CD14-positive monocyte (primary cell): ENCODE data around the gene MAPK8IP2. TPM values are rescaled to one million over a fixed set of nuclear protein-coding genes. Genes with fewer than 3 reads are reported as not detected.
A peak's percentile ranks its signal among the peaks of the same experiment; 100 is the strongest.

Experiments
- DNase-seq, 3 donors: peaks; one replicate each; pipeline ENCODE4 v3.0.0-alpha.2; 2011 to 2022
- H2AFZ ChIP-seq: 2 replicates; pipeline ENCODE4 v1.6.0; 2012; ENCODE audit warnings: mild to moderate bottlenecking, low read depth, low read length, inconsistent platforms; ENCODE audit not compliant: insufficient read depth, poor library complexity, severe bottlenecking
- H3K27ac ChIP-seq, 2 donors: 1 replicate in 1 of 2; 2 replicates in 1 of 2; pipeline ENCODE4 v1.5.1; 2012 to 2013; ENCODE audit warnings: low read length in 2 of 2, control low read depth in 1 of 2, inconsistent platforms in 1 of 2, low read depth in 1 of 2, mild to moderate bottlenecking in 1 of 2
- H3K27me3 ChIP-seq, 2 donors: one replicate each; pipeline versions ENCODE4 v1.6.0 to v1.6.1; 2011 to 2013; ENCODE audit warnings: low read length in 2 of 2; ENCODE audit not compliant: control insufficient read depth in 2 of 2, insufficient read depth in 2 of 2
- H3K36me3 ChIP-seq, 2 donors: replicated peaks in 1 of 2; 1 replicate in 1 of 2; 2 replicates in 1 of 2; pipeline versions ENCODE4 v1.5.1 to v1.6.1; 2012 to 2013; ENCODE audit warnings: low read length in 2 of 2, control low read depth in 1 of 2, inconsistent platforms in 1 of 2, mild to moderate bottlenecking in 1 of 2; ENCODE audit not compliant: insufficient read depth in 2 of 2, control insufficient read depth in 1 of 2
- H3K4me1 ChIP-seq, 2 donors: 1 replicate in 1 of 2; 2 replicates in 1 of 2; pipeline versions ENCODE4 v1.5.1 to v1.6.1; 2012 to 2013; ENCODE audit warnings: low read length in 2 of 2, control low read depth in 1 of 2, inconsistent platforms in 1 of 2, mild to moderate bottlenecking in 1 of 2, moderate library complexity in 1 of 2; ENCODE audit not compliant: insufficient read depth in 2 of 2, control insufficient read depth in 1 of 2
- H3K4me2 ChIP-seq: replicated peaks from 2 replicates; pipeline ENCODE3; 2012; ENCODE audit warnings: low read length, moderate library complexity, mild to moderate bottlenecking; ENCODE audit not compliant: poor library complexity, severe bottlenecking; ENCODE audit errors: extremely low read depth
- H3K4me3 ChIP-seq, 3 experiments: fragments of 200-600 bp in 1 of 3; sonication (generic) in 1 of 3; replicated peaks in 1 of 3; 1 replicate in 2 of 3; 2 replicates in 1 of 3; pipeline ENCODE4 v1.5.1; 2011 to 2013; ENCODE audit warnings: low read length in 3 of 3, mild to moderate bottlenecking in 3 of 3, control low read depth in 2 of 3, low read depth in 2 of 3, inconsistent platforms in 1 of 3, moderate library complexity in 1 of 3
- H3K79me2 ChIP-seq: 2 replicates; pipeline ENCODE4 v1.6.0; 2012; ENCODE audit warnings: mild to moderate bottlenecking, control low read depth, inconsistent platforms, low read length, moderate library complexity; ENCODE audit not compliant: insufficient read depth
- H3K9ac ChIP-seq: 2 replicates; pipeline ENCODE4 v1.6.0; 2017; ENCODE audit warnings: low read length, mild to moderate bottlenecking; ENCODE audit not compliant: insufficient read depth, poor library complexity, severe bottlenecking
- H3K9me3 ChIP-seq, 2 donors: replicated peaks in 1 of 2; 1 replicate in 1 of 2; 2 replicates in 1 of 2; pipeline versions ENCODE4 v1.5.1 to v1.6.1; 2012 to 2013; ENCODE audit warnings: low read length in 2 of 2, control low read depth in 1 of 2; ENCODE audit not compliant: control insufficient read depth in 1 of 2, insufficient read depth in 1 of 2
- H4K20me1 ChIP-seq: 2 replicates; pipeline ENCODE4 v1.6.0; 2012; ENCODE audit warnings: mild to moderate bottlenecking, low read length, control low read depth, moderate library complexity; ENCODE audit not compliant: insufficient read depth
- H3K27ac Mint-ChIP-seq, 7 donors: one replicate each; pipeline ENCODE4 v1.8.0; 2020; ENCODE audit warnings: mild to moderate bottlenecking in 7 of 7, mixed read lengths in 7 of 7, moderate library complexity in 6 of 7, inconsistent platforms in 2 of 7
- H3K27me3 Mint-ChIP-seq, 3 donors: one replicate each; pipeline ENCODE4 v1.8.0; 2021 to 2022; ENCODE audit warnings: low read depth in 3 of 3, mild to moderate bottlenecking in 3 of 3, mixed read lengths in 3 of 3, moderate library complexity in 3 of 3, inconsistent platforms in 1 of 3
- H3K36me3 Mint-ChIP-seq, 2 donors: one replicate each; pipeline ENCODE4 v1.8.0; 2020; ENCODE audit warnings: mixed read lengths in 2 of 2, inconsistent platforms in 1 of 2, mild to moderate bottlenecking in 1 of 2
- H3K4me1 Mint-ChIP-seq: one replicate; pipeline ENCODE4 v1.8.0; 2020; ENCODE audit warnings: mild to moderate bottlenecking, mixed read lengths
- H3K4me3 Mint-ChIP-seq, 2 donors: one replicate each; pipeline ENCODE4 v1.8.0; 2020; ENCODE audit warnings: mild to moderate bottlenecking in 2 of 2, mixed read lengths in 2 of 2, moderate library complexity in 1 of 2
- H3K9me3 Mint-ChIP-seq, 7 donors: one replicate each; pipeline ENCODE4 v1.8.0; 2020 to 2022; ENCODE audit warnings: mixed read lengths in 7 of 7, mild to moderate bottlenecking in 6 of 7, moderate library complexity in 6 of 7, inconsistent platforms in 2 of 7
- CTCF ChIP-seq: fragments of 200-600 bp; IDR thresholded peaks from one replicate; pipeline ENCODE4 v1.8.0; 2022; ENCODE audit warnings: antibody characterized with exemption, mild to moderate bottlenecking
- WGBS: methylation state at CpG from one replicate; pipeline ENCODE4 v1.1.5; 2013; ENCODE audit warnings: missing lambda C conversion rate; ENCODE audit not compliant: insufficient coverage; 5-methylcytosine and 5-hydroxymethylcytosine counted together
- intact Hi-C, 2 donors: fragments of 100-400 bp; cut with micrococcal nuclease; formaldehyde crosslinking; loops; one replicate each; pipeline versions ENCODE4 v1.15.0 to v1.15.1; 2023
- polyA plus RNA-seq, 3 donors: library from polyadenylated mRNA; depleted of rRNA in 1 of 3; unstranded in 2 of 3; stranded (reverse) in 1 of 3; fragments of 300-500 nt in 2 of 3; fragments of >200 nt in 1 of 3; fragmentation: Illumina TruSeq in 2 of 3; gene quantifications; 1 replicate in 2 of 3; 2 replicates in 1 of 3; pipeline ENCODE4 v1.2.3, GENCODE V29; 2012 to 2021

Gene MAPK8IP2
- polyA plus RNA-seq, 3 donors, result 0.17 TPM; not detected in 2

- no peak for TF ChIP-seq CTCF
- Histone ChIP-seq H3K9me3 (peaks cover 0 to 16% of the 10 kb centered on the region in 2 donors), H3K9ac (no peak overlapping the region), H2AFZ (no peak overlapping the region), H4K20me1 (no peaks in the 10 kb centered on the region), H3K27ac (no peak overlapping the region), H3K36me3 (no peaks in the 10 kb centered on the region), H3K4me1 (no peaks in the 10 kb centered on the region), H3K4me3 (no peak overlapping the region), H3K79me2 (no peaks in the 10 kb centered on the region), H3K27me3 (peaks cover 30 to 54% of the 10 kb centered on the region in 2 donors), H3K4me2 (no peak overlapping the region)
- H3K4me3 Mint-ChIP-seq, result peak overlapping the region in 1 of 2 donors; percentile 51
- H3K27ac Mint-ChIP-seq, result no peak overlapping the region
- peaks cover 0 to 14% (median 4%) of the 10 kb centered on the region in 7 donors for H3K9me3 Mint-ChIP-seq
- peaks cover 50 to 90% (median 64%) of the 10 kb centered on the region in 3 donors for H3K27me3 Mint-ChIP-seq
- intact Hi-C loops, result no loop called here
- H3K4me1 Mint-ChIP-seq, result no peaks in the 10 kb centered on the region
- no peak for DNase-seq
- H3K36me3 Mint-ChIP-seq, result peaks cover 0 to 10% of the 10 kb centered on the region in 2 donors
- 83% methylated on average over 18 of the region's 20 CpGs for WGBS
These were observed 5.1 kb downstream of the MAPK8IP2 start for GRCh38 chr22:50605613-50606074.

- H3K4me3 ChIP-seq, result no peak overlapping the region
- no peak overlapping the region for H3K9ac ChIP-seq
- H3K4me1 ChIP-seq, result no peaks in the 10 kb centered on the region
- H3K36me3 ChIP-seq, result no peaks in the 10 kb centered on the region
- intact Hi-C loops, result no loop called here
- TF ChIP-seq CTCF, result peak; percentile 56
- Mint-ChIP-seq H3K9me3 (peaks cover 0 to 14% (median 4%) of the 10 kb centered on the region in 7 donors), H3K27me3 (peaks cover 47 to 89% (median 63%) of the 10 kb centered on the region in 3 donors), H3K36me3 (peaks cover 0 to 10% of the 10 kb centered on the region in 2 donors), H3K4me3 (peak overlapping the region in 1 of 2 donors; percentile 21), H3K4me1 (no peaks in the 10 kb centered on the region), H3K27ac (no peak overlapping the region)
- no peaks in the 10 kb centered on the region for H3K79me2 ChIP-seq
- DNase-seq, result peak in 1 of 3 donors; percentile 3
- no peak overlapping the region for H3K27ac ChIP-seq
- no peak overlapping the region for H3K4me2 ChIP-seq
- H2AFZ ChIP-seq, result no peak overlapping the region
- peaks cover 27 to 50% of the 10 kb centered on the region in 2 donors for H3K27me3 ChIP-seq
- 74% methylated on average over 14 of the region's 19 CpGs for WGBS
- H4K20me1 ChIP-seq, result no peaks in the 10 kb centered on the region
- H3K9me3 ChIP-seq, result peaks cover 0 to 16% of the 10 kb centered on the region in 2 donors
These were observed 5.8 kb downstream of the MAPK8IP2 start for GRCh38 chr22:50606165-50606945.
